Neutrophil (primary cell): ENCODE measurements around the gene GATAD2B.

Experiments used
- H3K27ac ChIP-seq: fragments of 200-600 bp; sonication (generic); 2 replicates; pipeline ENCODE4 v1.5.1; 2016; ENCODE audit warnings: mild to moderate bottlenecking, moderate library complexity
- H3K27me3 ChIP-seq: fragments of 200-600 bp; sonication (generic); 2 replicates; pipeline ENCODE4 v1.6.0; 2016; ENCODE audit warnings: mild to moderate bottlenecking
- H3K36me3 ChIP-seq: fragments of 200-600 bp; sonication (generic); 2 replicates; pipeline ENCODE4 v1.5.1; 2017
- H3K4me1 ChIP-seq, 2 experiments: fragments of 200-600 bp in 1 of 2; sonication (generic) in 1 of 2; 1 replicate in 1 of 2; 2 replicates in 1 of 2; pipeline versions ENCODE4 v1.5.1 to v1.6.1; 2013 to 2016; ENCODE audit warnings: low read depth in 1 of 2, low read length in 1 of 2, mild to moderate bottlenecking in 1 of 2, moderate library complexity in 1 of 2; ENCODE audit not compliant: control insufficient read depth in 1 of 2, insufficient read depth in 1 of 2
- H3K4me3 ChIP-seq, 2 experiments: fragments of 200-600 bp in 1 of 2; sonication (generic) in 1 of 2; 1 replicate in 1 of 2; 2 replicates in 1 of 2; pipeline ENCODE4 v1.5.1; 2013 to 2016; ENCODE audit warnings: low read depth in 1 of 2, low read length in 1 of 2, mild to moderate bottlenecking in 1 of 2, moderate library complexity in 1 of 2
- H3K9me3 ChIP-seq: fragments of 200-600 bp; sonication (generic); 2 replicates; pipeline ENCODE4 v1.5.1; 2016
- CTCF ChIP-seq: fragments of 200-600 bp; sonication (generic); IDR thresholded peaks from 2 replicates; pipeline ENCODE4 v1.5.1; 2016; ENCODE audit warnings: antibody characterized with exemption

The GATAD2B gene

GRCh38 chr1:153957744-153958110 is 35.0 kb upstream of the GATAD2B start:
- Histone ChIP-seq H3K4me3 (peak overlapping the region; percentile 90 to 99), H3K36me3 (peaks cover 28% of the 10 kb centered on the region), H3K4me1 (peaks cover 35 to 48% of the 10 kb centered on the region in 2 experiments), H3K27ac (peak overlapping the region; percentile 98), H3K27me3 (no peaks in the 10 kb centered on the region), H3K9me3 (no peaks in the 10 kb centered on the region)
- no peak for TF ChIP-seq CTCF

GRCh38 chr1:153956997-153957715 is 34.4 kb upstream of the GATAD2B start:
- Histone ChIP-seq H3K9me3 (no peaks in the 10 kb centered on the region), H3K27me3 (no peaks in the 10 kb centered on the region), H3K36me3 (peaks cover 34% of the 10 kb centered on the region), H3K27ac (peak overlapping the region; percentile 98), H3K4me1 (peaks cover 30 to 42% of the 10 kb centered on the region in 2 experiments), H3K4me3 (peak overlapping the region; percentile 90 to 99)
- no peak for TF ChIP-seq CTCF

GRCh38 chr1:153954826-153955225 is 32.1 kb upstream of the GATAD2B start:
- no peak overlapping the region for H3K27ac ChIP-seq
- H3K36me3 ChIP-seq: peaks cover 49% of the 10 kb centered on the region
- no peak for TF ChIP-seq CTCF

GRCh38 chr1:153953859-153954365 is 31.1 kb upstream of the GATAD2B start:
- Histone ChIP-seq H3K4me1 (peaks cover 23 to 26% of the 10 kb centered on the region in 2 experiments), H3K27ac (no peak overlapping the region), H3K36me3 (peaks cover 58% of the 10 kb centered on the region), H3K4me3 (no peak overlapping the region), H3K9me3 (no peaks in the 10 kb centered on the region), H3K27me3 (no peaks in the 10 kb centered on the region)
- TF ChIP-seq CTCF: no peak

More at GRCh38 chr1:153954826-153955225, 32.1 kb upstream of the GATAD2B start:
- no peaks in the 10 kb centered on the region for H3K9me3 ChIP-seq
- H3K4me1 ChIP-seq: peaks cover 23 to 30% of the 10 kb centered on the region in 2 experiments
- H3K27me3 ChIP-seq: no peaks in the 10 kb centered on the region
- no peak overlapping the region for H3K4me3 ChIP-seq

- no peak for TF ChIP-seq CTCF
- Histone ChIP-seq H3K4me1 (peaks cover 23 to 26% of the 10 kb centered on the region in 2 experiments), H3K36me3 (peaks cover 79% of the 10 kb centered on the region), H3K9me3 (no peaks in the 10 kb centered on the region), H3K4me3 (no peak overlapping the region), H3K27me3 (no peaks in the 10 kb centered on the region), H3K27ac (no peak overlapping the region)
These were observed 29.0 kb upstream of the GATAD2B start for GRCh38 chr1:153951801-153952200.
